ENCODE results near the gene ROR2.
A peak's percentile ranks its signal among the peaks of the same experiment; 100 is the strongest.

Gene ROR2

GRCh38 chr9:91849694-91850093 lies 100.3 kb downstream of the ROR2 start:
- intact Hi-C loops (cut with micrococcal nuclease): loop anchor here (10.0 kb wide), 1 partner anchor 55 kb away; no protein-coding TSS in a partner anchor
- no peaks in the 10 kb centered on the region for H3K9me3 Mint-ChIP-seq
- H3K27ac Mint-ChIP-seq: no peak overlapping the region
- peaks cover 36% of the 10 kb centered on the region for H3K4me1 Mint-ChIP-seq (ENCODE audit: low read depth)
- H3K36me3 Mint-ChIP-seq (ENCODE audit: low read depth): no peaks in the 10 kb centered on the region
- peaks cover 15% of the 10 kb centered on the region for H3K27me3 Mint-ChIP-seq
- no peak overlapping the region for H3K4me3 Mint-ChIP-seq

- peaks cover 18% of the 10 kb centered on the region for H3K27me3 Mint-ChIP-seq
- H3K36me3 Mint-ChIP-seq (ENCODE audit: low read depth): no peaks in the 10 kb centered on the region
- no peak overlapping the region for H3K4me3 Mint-ChIP-seq
- H3K9me3 Mint-ChIP-seq: no peaks in the 10 kb centered on the region
- peaks cover 47% of the 10 kb centered on the region for H3K4me1 Mint-ChIP-seq (ENCODE audit: low read depth)
- H3K27ac Mint-ChIP-seq: peak overlapping the region; percentile 68
- intact Hi-C loops (cut with micrococcal nuclease): loop anchor here (10.0 kb wide), 1 partner anchor 57 kb away; no protein-coding TSS in a partner anchor
Observed at GRCh38 chr9:91848146-91848545, 101.9 kb downstream of the ROR2 start.

GRCh38 chr9:91847581-91848091 lies 102.4 kb downstream of the ROR2 start:
- H3K4me3 Mint-ChIP-seq: peak overlapping the region; percentile 45
- H3K9me3 Mint-ChIP-seq: no peaks in the 10 kb centered on the region
- peaks cover 52% of the 10 kb centered on the region for H3K4me1 Mint-ChIP-seq (ENCODE audit: low read depth)
- H3K27ac Mint-ChIP-seq: peak overlapping the region; percentile 68
- H3K36me3 Mint-ChIP-seq (ENCODE audit: low read depth): no peaks in the 10 kb centered on the region
- intact Hi-C loops (cut with micrococcal nuclease): loop anchor here (10.0 kb wide), 1 partner anchor 57 kb away; no protein-coding TSS in a partner anchor
- H3K27me3 Mint-ChIP-seq: peaks cover 17% of the 10 kb centered on the region

- no peaks in the 10 kb centered on the region for H3K9me3 Mint-ChIP-seq
- peaks cover 30% of the 10 kb centered on the region for H3K27me3 Mint-ChIP-seq
- H3K36me3 Mint-ChIP-seq (ENCODE audit: low read depth): no peaks in the 10 kb centered on the region
- intact Hi-C loops (cut with micrococcal nuclease): loop anchor here (10.0 kb wide), 1 partner anchor 59 kb away; no protein-coding TSS in a partner anchor
- H3K4me1 Mint-ChIP-seq (ENCODE audit: low read depth): peaks cover 61% of the 10 kb centered on the region
- H3K4me3 Mint-ChIP-seq: no peak overlapping the region
- peak overlapping the region; percentile 37 for H3K27ac Mint-ChIP-seq
Observed at GRCh38 chr9:91845879-91846278, 104.1 kb downstream of the ROR2 start.

GRCh38 chr9:91844701-91845291 lies 105.2 kb downstream of the ROR2 start:
- Mint-ChIP-seq H3K27me3 (peaks cover 35% of the 10 kb centered on the region), H3K36me3 (ENCODE audit: low read depth) (no peaks in the 10 kb centered on the region), H3K4me1 (ENCODE audit: low read depth) (peaks cover 67% of the 10 kb centered on the region), H3K9me3 (no peaks in the 10 kb centered on the region), H3K27ac (peak overlapping the region; percentile 88), H3K4me3 (peak overlapping the region; percentile 66)
- intact Hi-C loops (cut with micrococcal nuclease): loop anchor here (10.0 kb wide), 1 partner anchor 60 kb away; no protein-coding TSS in a partner anchor

GRCh38 chr9:91844190-91844589 lies 105.8 kb downstream of the ROR2 start:
- intact Hi-C loops (cut with micrococcal nuclease): loop anchor here (10.0 kb wide), 1 partner anchor 61 kb away; no protein-coding TSS in a partner anchor
- Mint-ChIP-seq H3K4me3 (peak overlapping the region; percentile 66), H3K4me1 (ENCODE audit: low read depth) (peaks cover 71% of the 10 kb centered on the region), H3K9me3 (no peaks in the 10 kb centered on the region), H3K27me3 (peaks cover 36% of the 10 kb centered on the region), H3K27ac (peak overlapping the region; percentile 88), H3K36me3 (ENCODE audit: low read depth) (no peaks in the 10 kb centered on the region)

GRCh38 chr9:91843623-91844148 lies 106.3 kb downstream of the ROR2 start:
- Mint-ChIP-seq H3K27me3 (peaks cover 36% of the 10 kb centered on the region), H3K36me3 (ENCODE audit: low read depth) (no peaks in the 10 kb centered on the region), H3K27ac (peak overlapping the region; percentile 88), H3K4me3 (peak overlapping the region; percentile 66), H3K4me1 (ENCODE audit: low read depth) (peaks cover 71% of the 10 kb centered on the region), H3K9me3 (no peaks in the 10 kb centered on the region)
- intact Hi-C loops (cut with micrococcal nuclease): loop anchor here (10.0 kb wide), 1 partner anchor 61 kb away; no protein-coding TSS in a partner anchor

GRCh38 chr9:91843093-91843492 lies 106.9 kb downstream of the ROR2 start:
- Mint-ChIP-seq H3K36me3 (ENCODE audit: low read depth) (no peaks in the 10 kb centered on the region), H3K4me1 (ENCODE audit: low read depth) (peaks cover 71% of the 10 kb centered on the region), H3K9me3 (no peaks in the 10 kb centered on the region), H3K27ac (peak overlapping the region; percentile 88), H3K27me3 (peaks cover 36% of the 10 kb centered on the region), H3K4me3 (no peak overlapping the region)
- intact Hi-C loops (cut with micrococcal nuclease): loop anchor here (10.0 kb wide), 1 partner anchor 62 kb away; no protein-coding TSS in a partner anchor

- Mint-ChIP-seq H3K27me3 (peaks cover 35% of the 10 kb centered on the region), H3K9me3 (no peaks in the 10 kb centered on the region), H3K4me1 (ENCODE audit: low read depth) (peaks cover 65% of the 10 kb centered on the region), H3K36me3 (ENCODE audit: low read depth) (no peaks in the 10 kb centered on the region), H3K4me3 (no peak overlapping the region), H3K27ac (peak overlapping the region; percentile 88)
- intact Hi-C loops (cut with micrococcal nuclease): loop anchor here (10.0 kb wide), 1 partner anchor 62 kb away; no protein-coding TSS in a partner anchor
Observed at GRCh38 chr9:91842358-91843049, 107.5 kb downstream of the ROR2 start.

- Mint-ChIP-seq H3K9me3 (no peaks in the 10 kb centered on the region), H3K4me1 (ENCODE audit: low read depth) (peaks cover 56% of the 10 kb centered on the region), H3K36me3 (ENCODE audit: low read depth) (no peaks in the 10 kb centered on the region), H3K27ac (peak overlapping the region; percentile 29), H3K27me3 (peaks cover 31% of the 10 kb centered on the region), H3K4me3 (no peak overlapping the region)
- intact Hi-C loops (cut with micrococcal nuclease): loop anchor here (10.0 kb wide), 1 partner anchor 63 kb away; no protein-coding TSS in a partner anchor
Observed at GRCh38 chr9:91841591-91841990, 108.4 kb downstream of the ROR2 start.

GRCh38 chr9:91840882-91841281 lies 109.1 kb downstream of the ROR2 start:
- Mint-ChIP-seq H3K27me3 (peaks cover 28% of the 10 kb centered on the region), H3K4me1 (ENCODE audit: low read depth) (peaks cover 51% of the 10 kb centered on the region), H3K36me3 (ENCODE audit: low read depth) (no peaks in the 10 kb centered on the region), H3K4me3 (no peak overlapping the region), H3K9me3 (no peaks in the 10 kb centered on the region), H3K27ac (no peak overlapping the region)
- intact Hi-C loops (cut with micrococcal nuclease): loop anchor here (10.0 kb wide), 1 partner anchor 64 kb away; no protein-coding TSS in a partner anchor

- Mint-ChIP-seq H3K4me3 (no peak overlapping the region), H3K36me3 (ENCODE audit: low read depth) (no peaks in the 10 kb centered on the region), H3K9me3 (no peaks in the 10 kb centered on the region), H3K4me1 (ENCODE audit: low read depth) (peaks cover 48% of the 10 kb centered on the region), H3K27ac (peak overlapping the region; percentile 7), H3K27me3 (peaks cover 27% of the 10 kb centered on the region)
- intact Hi-C loops (cut with micrococcal nuclease): loop anchor here (10.0 kb wide), 1 partner anchor 64 kb away; no protein-coding TSS in a partner anchor
Observed at GRCh38 chr9:91840469-91840868, 109.6 kb downstream of the ROR2 start.

- no peaks in the 10 kb centered on the region for H3K9me3 Mint-ChIP-seq
- peaks cover 28% of the 10 kb centered on the region for H3K27me3 Mint-ChIP-seq
- H3K4me1 Mint-ChIP-seq (ENCODE audit: low read depth): peaks cover 43% of the 10 kb centered on the region
- intact Hi-C loops (cut with micrococcal nuclease): loop anchor here (10.0 kb wide), 1 partner anchor 65 kb away; no protein-coding TSS in a partner anchor
- peak overlapping the region; percentile 7 for H3K27ac Mint-ChIP-seq
- H3K36me3 Mint-ChIP-seq (ENCODE audit: low read depth): no peaks in the 10 kb centered on the region
- peak overlapping the region; percentile 41 for H3K4me3 Mint-ChIP-seq
Observed at GRCh38 chr9:91839926-91840465, 110.0 kb downstream of the ROR2 start.

Measured in dendritic cell treated with granulocyte-macrophage colony-stimulating factor and Interleukin-4, amounts not matched to agents 40 ng/mL and 50 ng/mL, for 4 days (primary cell).